ENCODE measurements around the gene BICRA.

- no peak for TF ChIP-seq EZH2 (IDR thresholded peaks at IDR 0.05)
- TF ChIP-seq POLR2AphosphoS5 (IDR thresholded peaks at IDR 0.05; ENCODE audit: borderline replicate concordance, low read depth, low read length) = no peak
These were observed 95.1 kb downstream of the BICRA start for GRCh38 chr19:47704024-47704423.

Measured in SK-N-MC (cell line).